Uterus (tissue), 2 donors: ENCODE results near the gene DTD1.

Experiments used
- CTCF ChIP-seq, 4 experiments: fragments of 200-600 bp in 2 of 4; fragments of 450-650 bp in 2 of 4; sonication (generic) in 2 of 4; IDR thresholded peaks; one replicate each; pipeline ENCODE4 v1.5.1; 2016 to 2019; ENCODE audit warnings: antibody characterized with exemption in 4 of 4, mild to moderate bottlenecking in 2 of 4, moderate library complexity in 1 of 4
- POLR2A ChIP-seq, 2 donors: fragments of 450-650 bp; IDR thresholded peaks; one replicate each; pipeline ENCODE4 v1.6.1; 2016; ENCODE audit warnings: antibody characterized with exemption in 2 of 2, mild to moderate bottlenecking in 1 of 2, moderate library complexity in 1 of 2

- TF ChIP-seq CTCF (IDR thresholded peaks at IDR 0.05) (no peak), POLR2A (IDR thresholded peaks at IDR 0.05) (no peak)
Measured at GRCh38 chr20:18623156-18623910, 35.5 kb downstream of the DTD1 start.
